SJCRH30 (cell line): ENCODE measurements around the gene ATG9B. TPM values are rescaled to one million over a fixed set of nuclear protein-coding genes. Genes with fewer than 3 reads are reported as not detected.

ENCODE experiments used
- DNase-seq, 2 experiments: peaks; one replicate each; pipeline ENCODE4 v3.0.0-alpha.2; 2015 to 2020
- H3K27ac ChIP-seq: fragments of 250-450 bp; sonication (Bioruptor Pico); 2 replicates; pipeline ENCODE4 v1.5.1; 2020; ENCODE audit warnings: mild to moderate bottlenecking, moderate library complexity
- H3K27me3 ChIP-seq: fragments of 250-450 bp; sonication (Bioruptor Pico); 2 replicates; pipeline ENCODE4 v1.5.1; 2020; ENCODE audit warnings: mild to moderate bottlenecking, moderate library complexity
- H3K36me3 ChIP-seq: fragments of 250-450 bp; sonication (Bioruptor Pico); 2 replicates; pipeline ENCODE4 v1.5.1; 2020; ENCODE audit warnings: mild to moderate bottlenecking, moderate library complexity
- H3K4me1 ChIP-seq: fragments of 250-450 bp; sonication (Bioruptor Pico); 2 replicates; pipeline ENCODE4 v1.5.1; 2020; ENCODE audit warnings: mild to moderate bottlenecking, moderate library complexity
- H3K4me3 ChIP-seq: fragments of 250-450 bp; sonication (Bioruptor Pico); 2 replicates; pipeline ENCODE4 v1.5.1; 2020; ENCODE audit warnings: mild to moderate bottlenecking, moderate library complexity
- H3K9me3 ChIP-seq: fragments of 250-450 bp; sonication (Bioruptor Pico); replicated peaks from 2 replicates; pipeline ENCODE4 v1.5.1; 2020; ENCODE audit warnings: mild to moderate bottlenecking, moderate library complexity
- total RNA-seq: library from RNA; depleted of rRNA; stranded (reverse); fragments of >200 nt; shearing (Covaris generic); gene quantifications from 2 replicates; pipeline ENCODE4 v1.2.3, GENCODE V29; 2014; rRNA removed

The ATG9B gene, protein sequence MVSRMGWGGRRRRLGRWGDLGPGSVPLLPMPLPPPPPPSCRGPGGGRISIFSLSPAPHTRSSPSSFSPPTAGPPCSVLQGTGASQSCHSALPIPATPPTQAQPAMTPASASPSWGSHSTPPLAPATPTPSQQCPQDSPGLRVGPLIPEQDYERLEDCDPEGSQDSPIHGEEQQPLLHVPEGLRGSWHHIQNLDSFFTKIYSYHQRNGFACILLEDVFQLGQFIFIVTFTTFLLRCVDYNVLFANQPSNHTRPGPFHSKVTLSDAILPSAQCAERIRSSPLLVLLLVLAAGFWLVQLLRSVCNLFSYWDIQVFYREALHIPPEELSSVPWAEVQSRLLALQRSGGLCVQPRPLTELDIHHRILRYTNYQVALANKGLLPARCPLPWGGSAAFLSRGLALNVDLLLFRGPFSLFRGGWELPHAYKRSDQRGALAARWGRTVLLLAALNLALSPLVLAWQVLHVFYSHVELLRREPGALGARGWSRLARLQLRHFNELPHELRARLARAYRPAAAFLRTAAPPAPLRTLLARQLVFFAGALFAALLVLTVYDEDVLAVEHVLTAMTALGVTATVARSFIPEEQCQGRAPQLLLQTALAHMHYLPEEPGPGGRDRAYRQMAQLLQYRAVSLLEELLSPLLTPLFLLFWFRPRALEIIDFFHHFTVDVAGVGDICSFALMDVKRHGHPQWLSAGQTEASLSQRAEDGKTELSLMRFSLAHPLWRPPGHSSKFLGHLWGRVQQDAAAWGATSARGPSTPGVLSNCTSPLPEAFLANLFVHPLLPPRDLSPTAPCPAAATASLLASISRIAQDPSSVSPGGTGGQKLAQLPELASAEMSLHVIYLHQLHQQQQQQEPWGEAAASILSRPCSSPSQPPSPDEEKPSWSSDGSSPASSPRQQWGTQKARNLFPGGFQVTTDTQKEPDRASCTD
- 0.08 TPM in 1 of 2 replicates, not detected in the other for total RNA-seq

DNA sequence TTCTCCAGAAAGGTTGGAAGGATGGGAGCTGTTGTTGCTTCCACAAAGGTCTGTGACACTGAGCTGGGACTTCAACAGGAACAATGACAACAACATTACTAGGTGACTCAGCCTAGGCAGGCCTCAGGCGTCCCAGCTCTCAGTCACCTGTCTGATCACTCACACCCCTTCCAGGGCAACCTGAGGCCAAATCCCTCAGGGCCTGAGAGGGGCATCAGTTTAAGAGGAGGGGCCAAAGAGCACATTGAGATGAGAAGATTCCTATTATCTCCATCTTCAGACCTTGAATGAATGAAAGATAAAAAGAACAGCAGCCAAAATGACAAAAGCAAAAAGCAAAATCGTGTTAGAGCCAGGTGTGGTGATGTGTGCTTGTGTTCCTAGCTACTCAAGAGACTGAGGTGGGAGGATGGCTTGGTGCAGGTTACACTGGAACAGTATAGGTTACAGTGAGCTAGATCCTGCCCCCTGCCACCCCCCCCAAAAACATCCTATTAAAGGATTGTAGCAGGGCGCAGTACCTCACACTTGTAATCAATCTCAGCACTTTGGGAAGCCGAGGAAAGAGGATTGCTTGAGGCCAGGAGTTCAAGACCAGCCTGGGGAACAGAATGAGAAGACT lies at the start of gene ATG9B:
ATG9B (minus strand) TSS at position 60 of the 622 bp plus-strand sequence. CDS start 71 bp downstream, outside the sequence.
- no peak for DNase-seq
- H3K4me1 ChIP-seq, result peaks cover 11% of the 10 kb centered on the region; the same call in 1 of the 2 replicates
- no peaks in the 10 kb centered on the region for H3K9me3 ChIP-seq
- peaks cover 14% of the 10 kb centered on the region; the same call in 1 of the 2 replicates for H3K27me3 ChIP-seq
- H3K4me3 ChIP-seq, result no peak within 1 kb of the TSS
- no peaks in the 10 kb centered on the region for H3K36me3 ChIP-seq
- H3K27ac ChIP-seq, result no peak within 1 kb of the TSS

DNA sequence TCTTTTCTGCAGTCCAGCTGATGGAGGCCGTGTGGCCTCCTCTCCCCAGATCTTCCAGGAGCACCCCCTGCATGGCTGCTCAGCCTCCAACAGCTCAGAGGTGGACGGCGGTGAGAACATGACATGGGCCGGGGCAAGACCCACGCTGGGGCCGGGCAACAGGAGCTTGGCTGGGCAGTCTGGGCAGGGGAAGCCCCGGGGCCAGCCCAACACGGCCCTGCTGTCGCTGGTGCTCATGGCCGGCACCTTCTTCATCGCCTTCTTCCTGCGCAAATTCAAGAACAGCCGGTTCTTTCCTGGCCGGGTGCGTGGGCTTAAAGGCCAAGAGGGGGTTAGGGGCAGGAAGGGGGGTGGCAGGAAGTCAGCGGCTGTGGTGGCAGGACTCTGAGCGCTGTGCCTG lies 49.7 kb upstream of the ATG9B start:
- H3K9me3 ChIP-seq, result no peaks in the 10 kb centered on the region
- no peaks in the 10 kb centered on the region for H3K27me3 ChIP-seq
- peaks cover under 1% of the 10 kb centered on the region; the same call in 1 of the 2 replicates for H3K4me1 ChIP-seq
- peaks cover 61% of the 10 kb centered on the region for H3K36me3 ChIP-seq
- H3K4me3 ChIP-seq, result no peak overlapping the region
- DNase-seq, result no peak
- no peak overlapping the region for H3K27ac ChIP-seq

DNA sequence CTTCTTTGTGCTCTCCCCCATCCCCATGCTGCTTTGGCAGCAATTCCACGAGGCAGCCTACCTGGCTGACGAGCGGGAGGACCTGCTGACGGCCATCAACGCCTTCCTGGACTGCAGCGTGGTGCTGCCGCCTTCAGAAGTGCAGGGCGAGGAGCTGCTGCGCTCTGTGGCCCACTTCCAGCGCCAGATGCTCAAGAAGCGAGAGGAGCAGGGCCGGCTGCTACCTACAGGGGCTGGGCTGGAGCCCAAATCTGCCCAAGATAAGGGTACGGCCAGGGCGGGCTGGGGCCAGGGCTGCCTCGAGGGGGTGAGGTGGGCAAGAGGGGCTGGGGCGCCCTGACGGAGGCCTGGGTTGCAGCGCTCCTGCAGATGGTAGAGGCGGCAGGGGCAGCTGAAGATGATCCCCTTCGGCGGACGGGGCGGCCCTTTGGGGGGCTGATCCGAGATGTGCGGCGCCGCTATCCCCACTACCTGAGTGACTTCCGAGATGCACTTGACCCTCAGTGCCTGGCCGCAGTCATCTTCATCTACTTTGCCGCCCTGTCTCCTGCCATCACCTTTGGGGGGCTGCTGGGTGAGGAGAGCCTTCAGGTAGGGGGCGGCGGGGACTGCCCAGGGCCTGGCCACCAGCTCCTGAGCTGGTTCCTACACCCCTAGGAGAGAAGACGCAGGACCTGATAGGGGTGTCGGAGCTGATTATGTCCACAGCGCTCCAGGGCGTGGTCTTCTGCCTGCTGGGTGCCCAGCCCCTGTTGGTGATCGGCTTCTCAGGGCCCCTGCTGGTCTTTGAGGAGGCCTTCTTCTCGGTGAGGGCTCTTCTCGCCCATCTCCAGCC lies 47.0 kb upstream of the ATG9B start:
- Histone ChIP-seq H3K4me3 (no peak overlapping the region), H3K4me1 (peaks cover 16% of the 10 kb centered on the region), H3K27ac (no peak overlapping the region), H3K9me3 (no peaks in the 10 kb centered on the region), H3K27me3 (no peaks in the 10 kb centered on the region), H3K36me3 (peaks cover 71% of the 10 kb centered on the region)
- no peak for DNase-seq

DNA sequence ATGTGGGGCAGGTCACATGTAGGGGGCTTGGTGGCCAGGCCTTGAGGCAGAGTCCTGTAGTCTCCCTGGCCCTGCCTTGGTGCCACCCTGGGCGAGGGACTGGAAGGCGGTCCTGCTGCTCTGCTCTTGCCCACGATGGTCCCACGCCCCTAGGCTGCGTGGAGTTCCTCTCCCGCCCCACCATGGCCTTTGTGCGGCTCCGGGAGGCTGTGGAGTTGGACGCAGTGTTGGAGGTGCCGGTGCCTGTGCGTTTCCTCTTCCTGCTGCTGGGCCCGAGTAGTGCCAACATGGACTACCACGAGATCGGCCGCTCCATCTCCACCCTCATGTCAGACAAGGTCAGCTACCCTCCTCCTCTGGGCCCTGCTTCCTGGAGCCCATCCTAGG lies 46.3 kb upstream of the ATG9B start:
- no peaks in the 10 kb centered on the region for H3K27me3 ChIP-seq
- no peak overlapping the region for H3K27ac ChIP-seq
- H3K36me3 ChIP-seq, result peaks cover 68% of the 10 kb centered on the region
- H3K9me3 ChIP-seq, result no peaks in the 10 kb centered on the region
- H3K4me1 ChIP-seq, result peaks cover 16% of the 10 kb centered on the region
- DNase-seq, result no peak
- no peak overlapping the region for H3K4me3 ChIP-seq

DNA sequence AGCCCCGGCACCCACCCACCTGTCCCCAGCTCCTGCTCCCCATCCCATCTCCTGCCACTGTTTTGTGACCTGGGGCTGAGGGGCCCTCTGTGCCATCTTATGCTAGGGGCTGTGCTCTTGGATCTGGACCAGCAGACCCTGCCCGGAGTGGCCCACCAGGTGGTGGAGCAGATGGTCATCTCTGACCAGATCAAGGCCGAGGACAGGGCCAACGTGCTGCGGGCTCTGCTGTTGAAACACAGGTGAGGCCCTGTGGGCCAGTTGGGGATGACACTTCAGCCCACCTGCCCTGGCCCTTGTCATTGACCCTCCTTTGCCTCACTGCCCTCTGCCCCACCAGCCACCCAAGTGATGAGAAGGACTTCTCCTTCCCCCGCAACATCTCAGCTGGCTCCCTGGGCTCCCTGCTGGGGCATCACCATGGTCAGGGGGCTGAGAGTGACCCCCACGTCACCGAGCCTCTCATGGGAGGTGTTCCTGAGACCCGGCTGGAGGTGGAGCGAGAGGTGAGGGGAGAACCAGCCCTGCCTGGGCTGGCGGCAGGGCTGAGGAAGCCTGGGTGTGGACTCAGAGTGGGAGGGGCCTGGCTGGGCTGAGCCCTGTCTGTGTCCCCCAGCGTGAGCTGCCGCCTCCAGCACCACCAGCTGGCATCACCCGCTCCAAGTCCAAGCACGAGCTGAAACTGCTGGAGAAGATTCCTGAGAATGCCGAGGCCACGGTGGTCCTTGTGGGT lies 45.7 kb upstream of the ATG9B start:
- no peak overlapping the region for H3K4me3 ChIP-seq
- peaks cover 69% of the 10 kb centered on the region for H3K36me3 ChIP-seq
- H3K9me3 ChIP-seq, result no peaks in the 10 kb centered on the region
- H3K27me3 ChIP-seq, result no peaks in the 10 kb centered on the region
- peaks cover 16% of the 10 kb centered on the region for H3K4me1 ChIP-seq
- H3K27ac ChIP-seq, result no peak overlapping the region
- DNase-seq, result no peak

DNA sequence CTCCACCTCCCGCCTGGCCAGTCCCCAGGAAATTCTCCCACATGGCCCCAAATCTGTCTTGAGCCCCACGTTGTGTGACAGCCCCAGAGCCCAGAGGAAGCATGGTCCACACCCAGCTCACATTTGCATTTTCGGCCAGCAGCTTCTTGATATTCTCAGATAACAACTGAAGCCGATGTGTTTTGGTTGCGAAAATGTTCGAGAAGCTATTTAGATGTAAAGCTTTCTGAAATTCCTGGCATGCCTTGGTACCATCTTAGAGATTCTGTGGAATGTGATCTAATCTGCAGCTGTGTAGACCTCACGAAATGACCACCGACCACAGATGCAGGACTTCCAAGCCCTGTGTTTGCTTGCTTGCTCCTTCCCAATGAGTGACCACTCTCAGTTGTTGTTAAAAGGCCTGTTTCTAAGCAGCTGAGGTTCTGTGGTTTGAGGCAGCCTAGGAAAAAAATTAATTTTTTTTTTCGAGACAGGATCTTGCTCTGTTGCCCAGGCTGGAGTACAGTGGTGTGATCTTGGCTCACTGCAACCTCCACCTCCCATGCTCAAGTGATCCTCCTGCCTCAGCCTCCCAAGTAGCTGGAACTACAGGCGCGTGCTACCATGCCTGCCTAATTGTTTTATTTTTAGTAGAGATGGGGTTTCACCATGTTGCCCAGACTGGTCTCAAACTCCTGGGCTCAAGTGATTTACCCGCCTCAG lies 43.9 kb upstream of the ATG9B start:
- Histone ChIP-seq H3K36me3 (peaks cover 64% of the 10 kb centered on the region), H3K4me1 (peaks cover 16% of the 10 kb centered on the region), H3K4me3 (no peak overlapping the region), H3K27ac (peak overlapping the region; percentile 33), H3K9me3 (no peaks in the 10 kb centered on the region), H3K27me3 (no peaks in the 10 kb centered on the region)
- peak; percentile 58 to 69 for DNase-seq

DNA sequence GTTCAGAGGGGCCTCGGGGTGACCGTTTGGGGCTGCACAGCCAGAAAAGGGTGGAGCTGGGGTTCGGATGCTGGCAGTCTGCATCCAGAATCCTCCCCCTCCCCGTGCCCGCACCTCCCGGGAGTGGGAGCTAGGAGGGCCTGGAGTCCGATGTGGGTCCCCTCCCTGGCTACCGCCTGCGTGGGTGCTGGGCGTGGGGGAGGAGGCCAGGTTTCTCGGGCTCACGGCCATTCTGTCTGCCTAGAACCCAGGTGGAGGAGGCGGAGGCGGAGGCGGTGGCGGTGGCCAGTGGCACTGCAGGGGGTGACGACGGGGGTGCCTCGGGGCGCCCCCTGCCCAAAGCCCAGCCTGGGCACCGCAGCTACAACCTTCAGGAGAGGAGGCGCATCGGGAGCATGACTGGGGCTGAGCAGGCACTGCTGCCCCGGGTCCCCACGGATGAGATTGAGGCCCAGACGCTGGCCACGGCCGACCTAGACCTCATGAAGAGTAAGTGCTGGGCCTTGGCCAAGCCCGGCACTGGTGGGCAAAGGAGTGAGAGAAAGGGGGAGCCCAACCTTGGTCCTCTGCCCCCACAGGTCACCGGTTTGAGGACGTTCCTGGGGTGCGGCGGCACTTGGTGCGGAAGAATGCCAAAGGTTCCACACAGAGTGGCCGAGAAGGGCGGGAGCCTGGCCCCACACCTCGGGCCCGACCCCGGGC lies 42.1 kb upstream of the ATG9B start:
- H3K27ac ChIP-seq, result no peak overlapping the region
- H3K27me3 ChIP-seq, result no peaks in the 10 kb centered on the region
- H3K9me3 ChIP-seq, result no peaks in the 10 kb centered on the region
- no peak overlapping the region for H3K4me3 ChIP-seq
- peaks cover 53% of the 10 kb centered on the region for H3K36me3 ChIP-seq
- DNase-seq, result no peak
- H3K4me1 ChIP-seq, result peaks cover 16% of the 10 kb centered on the region

DNA sequence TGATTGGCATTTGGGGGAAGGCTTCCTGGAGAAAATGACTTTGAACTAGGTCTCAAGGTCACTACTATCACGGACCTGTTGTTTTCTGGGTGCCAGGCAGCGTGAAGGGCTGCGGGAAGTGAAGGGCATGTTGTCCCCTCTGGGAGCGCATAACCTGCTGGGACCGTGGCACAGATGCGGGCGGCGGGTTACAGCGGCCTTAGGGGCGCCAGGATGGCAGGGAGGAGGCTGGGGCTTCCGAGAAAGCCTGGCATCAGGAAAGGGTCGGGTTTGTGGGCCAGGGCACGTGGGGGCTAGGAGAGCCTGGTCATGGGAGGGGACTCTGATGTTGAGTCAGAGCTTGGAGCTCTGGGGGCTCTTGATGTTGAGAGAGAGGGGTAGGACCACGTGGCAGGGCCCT lies 41.2 kb upstream of the ATG9B start:
- Histone ChIP-seq H3K4me3 (no peak overlapping the region), H3K9me3 (no peaks in the 10 kb centered on the region), H3K27me3 (no peaks in the 10 kb centered on the region), H3K27ac (no peak overlapping the region), H3K36me3 (peaks cover 47% of the 10 kb centered on the region), H3K4me1 (peaks cover 20% of the 10 kb centered on the region)
- DNase-seq, result no peak

DNA sequence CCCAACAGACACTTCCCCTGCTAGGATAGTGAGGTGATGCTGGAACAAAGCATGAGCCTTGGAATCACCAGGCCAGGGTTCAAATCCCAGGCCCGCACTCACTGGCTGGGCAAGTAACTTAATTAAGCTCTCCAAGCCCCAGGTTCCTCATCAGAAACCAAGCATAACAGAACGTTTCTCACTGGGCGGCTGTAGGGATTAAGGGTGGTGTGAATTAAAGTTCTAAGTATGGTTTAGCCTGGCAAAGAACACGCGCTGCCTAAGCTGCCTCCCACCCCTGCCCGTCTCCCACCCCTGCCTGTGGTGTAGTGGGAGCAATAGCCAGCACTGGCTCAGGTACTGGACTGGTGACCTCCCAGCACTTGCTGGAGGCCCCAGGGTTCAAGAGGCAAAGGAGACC lies 40.7 kb upstream of the ATG9B start:
- no peak for DNase-seq
- H3K4me1 ChIP-seq, result peaks cover 20% of the 10 kb centered on the region
- H3K27me3 ChIP-seq, result no peaks in the 10 kb centered on the region
- H3K9me3 ChIP-seq, result no peaks in the 10 kb centered on the region
- H3K27ac ChIP-seq, result no peak overlapping the region
- H3K36me3 ChIP-seq, result peaks cover 42% of the 10 kb centered on the region
- H3K4me3 ChIP-seq, result no peak overlapping the region

DNA sequence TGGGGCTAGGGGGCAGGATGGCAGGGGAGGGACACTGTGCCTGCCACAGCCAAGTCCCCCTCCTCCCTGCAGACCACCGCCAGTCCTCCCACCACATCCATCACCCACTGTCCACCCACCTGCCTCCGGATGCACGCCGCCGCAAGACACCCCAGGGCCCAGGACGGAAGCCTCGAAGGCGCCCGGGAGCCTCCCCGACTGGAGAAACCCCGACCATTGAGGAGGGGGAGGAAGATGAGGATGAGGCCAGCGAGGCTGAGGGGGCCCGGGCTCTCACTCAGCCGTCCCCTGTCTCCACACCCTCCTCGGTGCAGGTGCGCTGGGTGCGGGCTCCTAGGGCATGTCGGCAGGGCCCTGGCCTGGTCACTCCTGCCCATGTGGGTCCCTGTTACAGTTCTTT lies 40.2 kb upstream of the ATG9B start:
- Histone ChIP-seq H3K4me1 (peaks cover 20% of the 10 kb centered on the region), H3K27ac (no peak overlapping the region), H3K4me3 (no peak overlapping the region), H3K27me3 (no peaks in the 10 kb centered on the region), H3K9me3 (no peaks in the 10 kb centered on the region), H3K36me3 (peaks cover 36% of the 10 kb centered on the region)
- no peak for DNase-seq

DNA sequence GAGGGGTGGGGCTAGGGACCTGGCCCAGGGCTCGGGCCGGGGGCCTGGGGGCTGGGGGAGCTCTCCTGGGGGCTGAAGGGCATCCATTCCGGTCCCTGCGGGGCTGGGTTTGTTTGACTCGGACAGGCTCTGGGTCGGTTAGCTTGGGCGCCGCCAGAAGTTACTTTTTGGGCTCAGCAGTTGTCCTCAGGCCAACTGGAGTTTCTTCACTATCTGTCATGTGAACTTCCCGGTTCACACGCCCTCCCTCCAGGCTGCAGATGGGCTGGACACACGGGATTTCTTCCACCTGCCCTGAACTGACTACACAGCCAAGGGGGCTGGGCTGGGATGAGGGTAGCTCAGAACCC lies 38.9 kb upstream of the ATG9B start:
- Histone ChIP-seq H3K27ac (no peak overlapping the region), H3K4me1 (peaks cover 20% of the 10 kb centered on the region), H3K9me3 (no peaks in the 10 kb centered on the region), H3K36me3 (peaks cover 27% of the 10 kb centered on the region), H3K27me3 (no peaks in the 10 kb centered on the region), H3K4me3 (no peak overlapping the region)
- DNase-seq, result no peak

DNA sequence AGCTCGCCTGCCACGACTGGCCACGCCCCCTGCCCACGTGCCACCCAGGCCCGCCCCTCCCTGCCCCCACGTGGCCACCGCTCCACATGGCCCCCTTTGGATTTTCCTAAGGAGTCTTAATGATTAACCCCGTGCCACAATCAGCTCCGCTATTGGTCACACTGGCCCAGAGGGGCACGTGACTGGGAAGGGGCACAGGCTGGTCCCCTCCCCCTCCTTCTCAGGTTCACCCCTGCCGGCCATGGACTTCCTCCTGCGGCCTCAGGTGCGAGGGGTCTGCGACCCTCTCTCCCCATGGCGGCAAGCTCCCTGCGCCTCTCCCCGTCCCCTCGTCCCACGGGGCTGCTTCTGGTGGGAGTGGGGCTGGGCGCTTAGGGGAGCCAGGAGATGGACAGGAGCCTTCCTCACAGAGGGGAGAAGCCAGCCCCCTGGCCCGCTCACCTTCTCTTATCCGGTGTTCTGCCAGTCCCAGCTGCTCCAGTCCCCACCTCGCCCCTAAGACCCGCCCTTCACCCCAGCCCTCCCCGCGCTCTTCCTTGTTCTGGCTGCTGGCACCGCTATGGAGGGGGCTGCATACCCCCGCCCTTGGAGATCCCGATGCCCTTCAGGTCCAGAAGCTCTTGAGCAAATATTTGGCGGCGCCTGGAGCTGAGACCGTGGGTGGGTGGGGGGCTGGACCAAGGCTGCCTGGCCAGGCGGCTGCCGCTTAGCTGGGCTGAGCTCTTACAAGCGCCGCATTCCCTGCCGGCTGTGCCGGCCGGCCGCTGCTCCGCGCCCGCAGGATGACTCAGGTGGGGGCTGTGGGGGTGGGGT lies 38.3 kb upstream of the ATG9B start:
- Histone ChIP-seq H3K27me3 (no peaks in the 10 kb centered on the region), H3K27ac (no peak overlapping the region), H3K36me3 (peaks cover 27% of the 10 kb centered on the region), H3K4me1 (peaks cover 16% of the 10 kb centered on the region), H3K9me3 (no peaks in the 10 kb centered on the region), H3K4me3 (no peak overlapping the region)
- no peak for DNase-seq
